ENCODE results near the gene EPHX1.
A peak's percentile ranks its signal among the peaks of the same experiment; 100 is the strongest.

The EPHX1 gene

GRCh38 chr1:225845097-225845496 lies 35.2 kb downstream of the EPHX1 start:
- peak overlapping the region; percentile 20; the same call in 1 of the 2 replicates for H3K27ac ChIP-seq
- no peak for TF ChIP-seq CTCF (conservative IDR thresholded peaks at IDR 0.05)

DNA sequence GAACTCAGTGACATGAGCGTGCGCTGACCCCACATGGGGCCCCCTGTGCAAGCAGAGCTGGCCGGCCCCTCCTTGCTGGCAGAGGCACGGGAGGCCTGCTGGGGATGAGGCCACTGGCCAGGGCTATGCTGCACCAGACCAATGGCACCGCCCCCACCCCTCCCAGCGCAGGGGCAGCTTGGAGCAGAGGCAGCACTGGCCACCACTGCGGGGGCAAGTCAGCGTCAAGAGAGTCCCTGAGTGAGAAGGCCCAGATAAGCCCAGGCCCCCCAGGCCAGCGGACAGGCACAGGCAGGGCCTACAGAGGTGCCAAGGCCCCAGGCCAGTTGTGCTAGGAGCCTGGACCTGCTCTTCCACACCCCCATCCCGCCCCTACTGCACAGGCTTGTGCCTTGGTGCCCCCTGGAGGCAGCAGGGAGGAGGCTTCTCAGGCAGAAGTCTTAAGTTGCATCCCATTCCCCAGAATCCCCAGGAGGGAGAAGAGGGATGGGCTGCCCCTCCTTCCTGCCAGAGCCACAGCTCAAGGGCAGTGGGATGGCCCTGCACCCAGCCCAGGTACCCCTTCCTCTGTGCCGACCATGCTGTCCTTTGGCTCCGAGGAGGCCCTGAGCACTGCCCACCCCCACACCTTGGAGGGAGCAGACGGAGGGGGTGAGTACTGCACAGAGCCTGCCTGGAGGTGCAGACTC lies 35.8 kb downstream of the EPHX1 start:
- peak overlapping the region; percentile 20; the same call in 1 of the 2 replicates for H3K27ac ChIP-seq
- peak; percentile 86 for TF ChIP-seq CTCF (conservative IDR thresholded peaks at IDR 0.05)

GRCh38 chr1:225846331-225847310 lies 36.7 kb downstream of the EPHX1 start:
- H3K27ac ChIP-seq: 0 out of 2 replicates have a peak overlapping the region, but pooled peaks have one; percentile 24
- TF ChIP-seq CTCF (conservative IDR thresholded peaks at IDR 0.05): no peak

- peak overlapping the region; percentile 24 for H3K27ac ChIP-seq
- TF ChIP-seq CTCF (conservative IDR thresholded peaks at IDR 0.05): no peak
These were observed 37.7 kb downstream of the EPHX1 start for GRCh38 chr1:225847610-225848009.

- H3K27ac ChIP-seq: peak overlapping the region; percentile 24
- no peak for TF ChIP-seq CTCF (conservative IDR thresholded peaks at IDR 0.05)
These were observed 38.4 kb downstream of the EPHX1 start for GRCh38 chr1:225848030-225848955.

DNA sequence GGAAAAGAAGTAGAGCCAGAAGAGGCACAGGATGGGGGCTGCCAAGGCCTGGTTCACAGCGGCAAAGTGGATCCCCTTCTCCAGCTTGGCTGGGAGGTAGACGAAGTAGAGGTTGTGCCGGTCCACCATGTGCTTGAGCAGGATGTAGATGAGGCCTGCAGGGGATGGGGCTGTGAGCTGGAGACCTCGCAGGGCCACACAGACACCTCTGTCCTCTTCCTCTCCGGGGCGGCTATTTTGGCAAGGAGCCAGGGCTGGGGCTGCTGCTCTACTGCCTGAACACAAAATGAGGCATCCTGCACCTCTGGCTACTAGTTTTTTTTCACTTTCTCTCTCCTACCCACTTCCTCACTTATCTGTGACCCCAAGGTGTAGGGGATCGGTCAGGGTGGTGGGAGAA lies 40.0 kb downstream of the EPHX1 start:
- H3K27ac ChIP-seq: no peak overlapping the region
- TF ChIP-seq CTCF (conservative IDR thresholded peaks at IDR 0.05): no peak

All from VCaP (cell line).